HEK293 (cell line): ENCODE measurements around the gene PRC1.
"Not testable (repeated sequence)": the region's sequence is repeated elsewhere in the genome, so short reads cannot be mapped to it uniquely, and the experiment has no call there.

Source experiments
- CTCF ChIA-PET: fragments of 350-600 bp; formaldehyde crosslinking; extraction: SDS; loops from one replicate; lab custom pipeline; 2021; ENCODE audit warnings: antibody characterized with exemption; lab: Yijun Ruan, JAX
- POLR2A ChIA-PET: fragments of 300-600 bp; formaldehyde crosslinking; extraction: SDS; loops from one replicate; lab custom pipeline; 2020; ENCODE audit warnings: antibody characterized with exemption, inconsistent platforms; lab: Yijun Ruan, JAX
- H3K27ac ChIP-seq: fragments of 200-500 bp; sonication (Bioruptor generic); 2 replicates; pipeline ENCODE4 v1.5.1; 2014; ENCODE audit warnings: low read depth, low read length, control low read depth, inconsistent platforms; ENCODE audit errors: extremely low read depth
- H3K36me3 ChIP-seq, 2 experiments: fragments of 200-500 bp in 1 of 2; sonication (Bioruptor generic) in 1 of 2; 1 replicate in 1 of 2; 2 replicates in 1 of 2; pipeline ENCODE4 v1.5.1; 2014 to 2017; ENCODE audit warnings: inconsistent platforms in 2 of 2, low read length in 2 of 2; ENCODE audit not compliant: control insufficient read depth in 2 of 2, insufficient read depth in 1 of 2
- H3K4me1 ChIP-seq: fragments of 200-500 bp; sonication (Bioruptor generic); 2 replicates; pipeline ENCODE4 v1.5.1; 2014; ENCODE audit warnings: mild to moderate bottlenecking, low read length, inconsistent platforms; ENCODE audit not compliant: control insufficient read depth, insufficient read depth
- H3K4me3 ChIP-seq: 2 replicates; pipeline ENCODE4 v1.5.1; 2011; ENCODE audit warnings: low read depth, mild to moderate bottlenecking, control low read depth, low read length, moderate library complexity
- H3K9me3 ChIP-seq: fragments of 200-500 bp; sonication (Bioruptor generic); 2 replicates; pipeline ENCODE4 v1.5.1; 2014; ENCODE audit warnings: low read depth, low read length, inconsistent platforms; ENCODE audit not compliant: control insufficient read depth, insufficient read depth
- MYNN ChIP-seq: fragments of 450-650 bp; formaldehyde crosslinking; IDR thresholded peaks from 2 replicates; pipeline ENCODE4 v1.5.1; 2016; ENCODE audit warnings: missing biosample characterization, missing genetic modification characterization, borderline replicate concordance
- SP7 ChIP-seq: fragments of 450-650 bp; formaldehyde crosslinking; IDR thresholded peaks from 2 replicates; pipeline ENCODE4 v1.5.1; 2016; ENCODE audit warnings: missing biosample characterization, missing genetic modification characterization
- ZBTB20 ChIP-seq: fragments of 450-650 bp; formaldehyde crosslinking; IDR thresholded peaks from 2 replicates; pipeline ENCODE4 v1.5.1; 2016; ENCODE audit warnings: missing biosample characterization, missing genetic modification characterization
- ZNF2 ChIP-seq: fragments of 450-650 bp; formaldehyde crosslinking; IDR thresholded peaks from 2 replicates; pipeline ENCODE4 v1.5.1; 2016; ENCODE audit warnings: missing biosample characterization, missing genetic modification characterization
- ZNF274 ChIP-seq, 2 experiments: fragments of 200-500 bp in 1 of 2; fragments of 450-650 bp in 1 of 2; sonication (Bioruptor generic) in 1 of 2; formaldehyde crosslinking in 1 of 2; IDR thresholded peaks; 2 replicates each; pipeline versions ENCODE4 v1.5.1 to v1.6.1; 2014 to 2016; ENCODE audit warnings: borderline replicate concordance in 1 of 2, inconsistent platforms in 1 of 2, low read length in 1 of 2, missing biosample characterization in 1 of 2, missing genetic modification characterization in 1 of 2
- ZNF510 ChIP-seq: fragments of 450-650 bp; formaldehyde crosslinking; IDR thresholded peaks from 2 replicates; pipeline ENCODE4 v1.5.1; 2018; ENCODE audit warnings: mild to moderate bottlenecking, missing genetic modification characterization, missing biosample characterization; ENCODE audit not compliant: insufficient replicate concordance
- ZNF514 ChIP-seq: fragments of 450-650 bp; formaldehyde crosslinking; IDR thresholded peaks from 2 replicates; pipeline ENCODE4 v1.5.1; 2016; ENCODE audit warnings: missing biosample characterization, missing genetic modification characterization
- ZNF555 ChIP-seq: fragments of 450-650 bp; formaldehyde crosslinking; conservative IDR thresholded peaks from 2 replicates; pipeline ENCODE4 v1.5.1; 2017; ENCODE audit warnings: missing biosample characterization, mild to moderate bottlenecking, missing genetic modification characterization, inconsistent platforms
- ZNF626 ChIP-seq: fragments of 450-650 bp; sonication (Bioruptor Pico); formaldehyde crosslinking; IDR thresholded peaks from 2 replicates; pipeline ENCODE4 v1.5.1; 2018; ENCODE audit warnings: missing biosample characterization, missing genetic modification characterization, inconsistent platforms
- ZNF629 ChIP-seq: fragments of 450-650 bp; formaldehyde crosslinking; IDR thresholded peaks from 2 replicates; pipeline ENCODE4 v1.5.1; 2017; ENCODE audit warnings: missing biosample characterization, missing genetic modification characterization
- ZSCAN23 ChIP-seq: fragments of 450-650 bp; formaldehyde crosslinking; IDR thresholded peaks from 2 replicates; pipeline ENCODE4 v1.5.1; 2016; ENCODE audit warnings: missing biosample characterization, missing genetic modification characterization
- TF ChIP-seq, protein P1 (sequence below): fragments of 450-650 bp; formaldehyde crosslinking; IDR thresholded peaks from 2 replicates; pipeline ENCODE4 v1.5.1; 2016; ENCODE audit warnings: missing biosample characterization, missing genetic modification characterization
- TF ChIP-seq, protein P2 (sequence below): fragments of 450-650 bp; formaldehyde crosslinking; IDR thresholded peaks from 2 replicates; pipeline ENCODE4 v1.5.1; 2017; ENCODE audit warnings: missing biosample characterization, missing genetic modification characterization
- TF ChIP-seq, protein P3 (sequence below): fragments of 450-650 bp; formaldehyde crosslinking; IDR thresholded peaks from 2 replicates; pipeline ENCODE4 v1.5.1; 2016; ENCODE audit warnings: missing biosample characterization, missing genetic modification characterization
- TF ChIP-seq, protein P4 (sequence below): fragments of 450-650 bp; formaldehyde crosslinking; IDR thresholded peaks from 2 replicates; pipeline ENCODE4 v1.5.1; 2016; ENCODE audit warnings: missing biosample characterization, missing genetic modification characterization

The PRC1 gene

DNA sequence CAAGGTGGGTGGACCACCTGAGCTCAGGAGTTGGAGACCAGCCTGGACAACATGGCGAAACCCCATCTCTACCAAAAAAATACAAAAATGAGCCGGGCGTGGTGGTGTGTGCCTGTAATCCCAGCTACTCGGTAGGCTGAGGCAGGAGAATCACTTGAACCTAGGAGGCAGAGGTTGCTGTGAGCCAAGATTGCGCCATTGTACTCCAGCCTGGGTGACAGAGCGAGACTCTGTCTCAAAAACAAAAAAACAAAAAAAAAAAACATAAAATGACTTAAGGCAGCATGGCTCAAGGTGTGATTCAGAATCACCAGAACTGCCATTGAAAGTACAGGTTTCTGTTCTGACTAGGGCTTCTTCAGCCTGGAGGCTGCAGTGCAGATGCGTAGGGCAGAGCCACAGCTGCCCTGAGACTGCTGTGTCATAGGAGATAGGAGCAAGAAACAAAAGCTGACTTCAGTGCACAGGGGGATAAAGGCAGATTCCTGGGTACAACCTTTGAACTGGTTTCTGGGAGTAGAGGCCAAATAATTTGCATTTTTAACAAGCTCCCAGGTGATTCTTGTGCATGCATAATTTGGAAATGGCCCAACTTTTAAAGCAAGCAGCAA lies 71.5 kb downstream of the PRC1 start:
- H3K27ac ChIP-seq, H3K4me3 ChIP-seq, H3K9me3 ChIP-seq, H3K4me1 ChIP-seq: not testable (repeated sequence)
- POLR2A ChIA-PET = interaction anchor here (0.5 to 2.4 kb wide), 7 partner anchors 9 to 55 kb away, joined by 3 to 10 read pairs (median 3); partner anchors contain the start of genes HDDC3, MAN2A2 and UNC45A
- CTCF ChIA-PET = interaction anchor here (0.7 to 6.9 kb wide), 4 partner anchors 10 to 35 kb away, joined by 3 to 82 read pairs (median 4); partner anchors contain the start of genes HDDC3, MAN2A2 and UNC45A
- TF ChIP-seq ZBTB20 (tag by site-specific recombination) = 0 out of 2 replicates have a peak, but pooled peaks have one; percentile 23
- H3K36me3 ChIP-seq = peaks cover 22 to 41% of the 10 kb centered on the region in 2 experiments

DNA sequence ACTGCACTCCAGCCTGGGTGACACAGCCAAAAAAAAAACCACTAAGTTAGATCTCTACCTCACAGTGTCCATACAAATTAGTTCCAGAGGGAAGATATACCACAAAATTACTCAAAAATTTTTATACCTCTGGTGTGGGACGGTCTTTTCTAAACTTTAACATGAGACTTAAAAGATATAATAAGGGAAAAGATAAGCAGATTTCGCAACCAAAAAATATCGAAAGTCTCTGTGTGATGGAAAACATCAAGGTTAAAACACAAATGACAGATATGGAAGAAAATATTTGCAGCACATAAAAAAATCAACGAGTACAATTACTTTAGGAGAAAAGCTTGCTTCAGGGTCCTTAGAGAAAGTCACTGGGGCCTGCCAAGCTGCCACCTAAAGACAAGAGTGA lies 72.4 kb downstream of the PRC1 start:
- Histone ChIP-seq H3K4me1 (no peaks in the 10 kb centered on the region), H3K27ac (no peak overlapping the region), H3K9me3 (no peaks in the 10 kb centered on the region), H3K4me3 (no peak overlapping the region), H3K36me3 (peaks cover 27 to 50% of the 10 kb centered on the region in 2 experiments)
- POLR2A ChIA-PET = interaction anchor here (1.2 to 1.5 kb wide), 2 partner anchors 8 to 10 kb away, joined by 3 to 4 read pairs; partner anchors contain the start of gene HDDC3
- TF ChIP-seq ZNF555 (tag by site-specific recombination) = no peak
- TF ChIP-seq, protein P1, sequence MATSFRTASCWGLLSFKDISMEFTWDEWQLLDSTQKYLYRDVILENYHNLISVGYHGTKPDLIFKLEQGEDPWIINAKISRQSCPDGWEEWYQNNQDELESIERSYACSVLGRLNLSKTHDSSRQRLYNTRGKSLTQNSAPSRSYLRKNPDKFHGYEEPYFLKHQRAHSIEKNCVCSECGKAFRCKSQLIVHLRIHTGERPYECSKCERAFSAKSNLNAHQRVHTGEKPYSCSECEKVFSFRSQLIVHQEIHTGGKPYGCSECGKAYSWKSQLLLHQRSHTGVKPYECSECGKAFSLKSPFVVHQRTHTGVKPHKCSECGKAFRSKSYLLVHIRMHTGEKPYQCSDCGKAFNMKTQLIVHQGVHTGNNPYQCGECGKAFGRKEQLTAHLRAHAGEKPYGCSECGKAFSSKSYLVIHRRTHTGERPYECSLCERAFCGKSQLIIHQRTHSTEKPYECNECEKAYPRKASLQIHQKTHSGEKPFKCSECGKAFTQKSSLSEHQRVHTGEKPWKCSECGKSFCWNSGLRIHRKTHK = no peak
- TF ChIP-seq MYNN (tag by site-specific recombination) = no peak
- CTCF ChIA-PET = interaction anchor here (1.0 to 6.9 kb wide), 3 partner anchors 11 to 26 kb away, joined by 3 to 82 read pairs (median 4); partner anchors contain the start of genes HDDC3, MAN2A2 and UNC45A

DNA sequence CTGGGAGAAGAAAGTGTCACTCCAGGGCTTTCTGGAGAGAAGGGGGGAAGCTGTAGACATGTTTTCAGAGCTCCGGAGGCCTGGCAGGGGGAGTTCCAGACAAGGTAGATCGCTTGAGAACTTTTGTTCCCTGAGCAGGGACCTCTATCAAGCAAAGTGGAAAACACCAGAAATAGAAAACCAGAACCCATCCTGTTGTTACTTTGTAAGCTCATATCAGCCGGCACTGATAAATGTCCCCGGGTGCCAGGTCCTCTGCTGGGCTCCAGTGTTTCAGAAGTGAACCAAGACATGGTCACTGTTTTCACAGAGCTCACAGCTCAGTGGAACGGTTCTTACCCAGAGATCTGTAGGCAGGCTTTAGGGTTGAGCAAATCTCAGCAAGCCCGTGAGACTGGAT lies 75.5 kb downstream of the PRC1 start:
- TF ChIP-seq ZNF2 (tag by site-specific recombination) = no peak
- no peak for TF ChIP-seq ZNF626
- TF ChIP-seq, protein P2, sequence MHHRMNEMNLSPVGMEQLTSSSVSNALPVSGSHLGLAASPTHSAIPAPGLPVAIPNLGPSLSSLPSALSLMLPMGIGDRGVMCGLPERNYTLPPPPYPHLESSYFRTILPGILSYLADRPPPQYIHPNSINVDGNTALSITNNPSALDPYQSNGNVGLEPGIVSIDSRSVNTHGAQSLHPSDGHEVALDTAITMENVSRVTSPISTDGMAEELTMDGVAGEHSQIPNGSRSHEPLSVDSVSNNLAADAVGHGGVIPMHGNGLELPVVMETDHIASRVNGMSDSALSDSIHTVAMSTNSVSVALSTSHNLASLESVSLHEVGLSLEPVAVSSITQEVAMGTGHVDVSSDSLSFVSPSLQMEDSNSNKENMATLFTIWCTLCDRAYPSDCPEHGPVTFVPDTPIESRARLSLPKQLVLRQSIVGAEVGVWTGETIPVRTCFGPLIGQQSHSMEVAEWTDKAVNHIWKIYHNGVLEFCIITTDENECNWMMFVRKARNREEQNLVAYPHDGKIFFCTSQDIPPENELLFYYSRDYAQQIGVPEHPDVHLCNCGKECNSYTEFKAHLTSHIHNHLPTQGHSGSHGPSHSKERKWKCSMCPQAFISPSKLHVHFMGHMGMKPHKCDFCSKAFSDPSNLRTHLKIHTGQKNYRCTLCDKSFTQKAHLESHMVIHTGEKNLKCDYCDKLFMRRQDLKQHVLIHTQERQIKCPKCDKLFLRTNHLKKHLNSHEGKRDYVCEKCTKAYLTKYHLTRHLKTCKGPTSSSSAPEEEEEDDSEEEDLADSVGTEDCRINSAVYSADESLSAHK = no peak
- TF ChIP-seq ZNF510 = no peak
- TF ChIP-seq, all 188 proteins: peak for 0

DNA sequence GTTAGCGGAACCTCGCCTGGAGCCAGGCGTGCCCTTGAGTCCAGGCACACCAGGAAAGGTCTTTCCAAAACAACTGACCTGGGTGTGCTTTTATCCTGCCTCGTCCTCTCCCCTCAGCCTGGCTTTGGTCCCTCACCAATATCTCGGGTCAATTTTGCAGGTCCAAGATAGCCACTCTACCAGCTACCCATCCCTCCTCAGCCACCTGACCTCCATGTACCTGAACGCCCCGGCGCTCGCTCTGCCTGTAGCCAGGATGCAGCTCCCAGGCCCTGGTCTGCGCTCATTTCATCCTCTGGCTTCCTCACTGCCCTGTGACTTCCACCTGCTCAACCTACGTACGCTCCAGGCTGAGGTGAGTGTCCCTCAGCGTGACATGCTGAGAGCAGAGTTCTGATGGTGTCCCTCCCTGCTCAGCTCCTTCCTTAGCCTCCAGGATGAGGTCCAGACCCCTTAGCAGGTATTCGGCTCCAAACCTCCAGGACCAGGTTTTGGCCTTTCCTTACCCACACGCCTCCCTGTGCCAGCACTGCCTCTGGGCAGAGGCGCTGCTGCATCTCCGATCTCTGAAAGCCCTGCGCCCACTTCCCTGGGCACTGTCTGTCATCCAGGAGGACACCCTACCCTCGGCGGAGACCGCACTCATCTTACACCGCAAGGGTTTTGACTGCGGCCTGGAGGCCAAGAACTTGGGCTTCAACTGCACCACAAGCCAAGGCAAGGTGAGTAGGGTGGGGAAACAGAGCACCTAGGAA lies 76.1 kb downstream of the PRC1 start:
- POLR2A ChIA-PET = interaction anchor here (0.6 to 1.9 kb wide), 3 partner anchors 8 to 132 kb away, joined by 3 to 10 read pairs (median 4); partner anchors contain the start of gene MAN2A2
- Histone ChIP-seq H3K4me3 (no peak overlapping the region), H3K9me3 (no peaks in the 10 kb centered on the region), H3K36me3 (peaks cover 38 to 85% of the 10 kb centered on the region in 2 experiments), H3K27ac (no peak overlapping the region), H3K4me1 (no peaks in the 10 kb centered on the region)
- CTCF ChIA-PET = interaction anchor here (0.6 to 2.1 kb wide), 3 partner anchors 14 to 22 kb away, joined by 3 to 7 read pairs (median 7); partner anchors contain the start of genes HDDC3 and MAN2A2
- TF ChIP-seq ZNF629 (tag by site-specific recombination) (no peak), ZNF274 (IDR thresholded peaks at IDR 0.05; ENCODE audit: low read length) (no peak), ZNF274 (tag by site-specific recombination; IDR thresholded peaks at IDR 0.05; ENCODE audit: borderline replicate concordance) (no peak), ZNF514 (tag by site-specific recombination) (no peak), ZSCAN23 (tag by site-specific recombination) (no peak), SP7 (no peak)
- TF ChIP-seq, protein P3, sequence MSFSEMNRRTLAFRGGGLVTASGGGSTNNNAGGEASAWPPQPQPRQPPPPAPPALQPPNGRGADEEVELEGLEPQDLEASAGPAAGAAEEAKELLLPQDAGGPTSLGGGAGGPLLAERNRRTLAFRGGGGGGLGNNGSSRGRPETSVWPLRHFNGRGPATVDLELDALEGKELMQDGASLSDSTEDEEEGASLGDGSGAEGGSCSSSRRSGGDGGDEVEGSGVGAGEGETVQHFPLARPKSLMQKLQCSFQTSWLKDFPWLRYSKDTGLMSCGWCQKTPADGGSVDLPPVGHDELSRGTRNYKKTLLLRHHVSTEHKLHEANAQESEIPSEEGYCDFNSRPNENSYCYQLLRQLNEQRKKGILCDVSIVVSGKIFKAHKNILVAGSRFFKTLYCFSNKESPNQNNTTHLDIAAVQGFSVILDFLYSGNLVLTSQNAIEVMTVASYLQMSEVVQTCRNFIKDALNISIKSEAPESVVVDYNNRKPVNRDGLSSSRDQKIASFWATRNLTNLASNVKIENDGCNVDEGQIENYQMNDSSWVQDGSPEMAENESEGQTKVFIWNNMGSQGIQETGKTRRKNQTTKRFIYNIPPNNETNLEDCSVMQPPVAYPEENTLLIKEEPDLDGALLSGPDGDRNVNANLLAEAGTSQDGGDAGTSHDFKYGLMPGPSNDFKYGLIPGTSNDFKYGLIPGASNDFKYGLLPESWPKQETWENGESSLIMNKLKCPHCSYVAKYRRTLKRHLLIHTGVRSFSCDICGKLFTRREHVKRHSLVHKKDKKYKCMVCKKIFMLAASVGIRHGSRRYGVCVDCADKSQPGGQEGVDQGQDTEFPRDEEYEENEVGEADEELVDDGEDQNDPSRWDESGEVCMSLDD (tag by site-specific recombination) = no peak
- TF ChIP-seq, protein P4, sequence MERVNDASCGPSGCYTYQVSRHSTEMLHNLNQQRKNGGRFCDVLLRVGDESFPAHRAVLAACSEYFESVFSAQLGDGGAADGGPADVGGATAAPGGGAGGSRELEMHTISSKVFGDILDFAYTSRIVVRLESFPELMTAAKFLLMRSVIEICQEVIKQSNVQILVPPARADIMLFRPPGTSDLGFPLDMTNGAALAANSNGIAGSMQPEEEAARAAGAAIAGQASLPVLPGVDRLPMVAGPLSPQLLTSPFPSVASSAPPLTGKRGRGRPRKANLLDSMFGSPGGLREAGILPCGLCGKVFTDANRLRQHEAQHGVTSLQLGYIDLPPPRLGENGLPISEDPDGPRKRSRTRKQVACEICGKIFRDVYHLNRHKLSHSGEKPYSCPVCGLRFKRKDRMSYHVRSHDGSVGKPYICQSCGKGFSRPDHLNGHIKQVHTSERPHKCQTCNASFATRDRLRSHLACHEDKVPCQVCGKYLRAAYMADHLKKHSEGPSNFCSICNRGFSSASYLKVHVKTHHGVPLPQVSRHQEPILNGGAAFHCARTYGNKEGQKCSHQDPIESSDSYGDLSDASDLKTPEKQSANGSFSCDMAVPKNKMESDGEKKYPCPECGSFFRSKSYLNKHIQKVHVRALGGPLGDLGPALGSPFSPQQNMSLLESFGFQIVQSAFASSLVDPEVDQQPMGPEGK (tag by site-specific recombination) = no peak

More for the DNA sequence above, 75.5 kb downstream of the PRC1 start:
- H3K36me3 ChIP-seq = peaks cover 38 to 78% of the 10 kb centered on the region in 2 experiments
- H3K4me1 ChIP-seq = no peaks in the 10 kb centered on the region
- no peak overlapping the region for H3K27ac ChIP-seq
- ChIA-PET CTCF (interaction anchor here (1.8 to 2.1 kb wide), 2 partner anchors 13 to 16 kb away, joined by 7 read pairs; partner anchors contain the start of genes HDDC3 and MAN2A2), POLR2A (interaction anchor here (1.0 to 1.9 kb wide), 3 partner anchors 9 to 16 kb away, joined by 4 to 10 read pairs (median 4); partner anchors contain the start of genes HDDC3 and MAN2A2)
- no peak overlapping the region for H3K4me3 ChIP-seq
- H3K9me3 ChIP-seq = no peaks in the 10 kb centered on the region
